Stomach (tissue), 4 donors: ENCODE measurements around the gene ARMC3.

ENCODE experiments used
- EP300 ChIP-seq: sonication (generic); formaldehyde crosslinking; IDR thresholded peaks from one replicate; pipeline ENCODE4 v1.6.1; 2017; ENCODE audit warnings: antibody characterized with exemption
- POLR2A ChIP-seq, 4 donors: fragments of 450-650 bp; IDR thresholded peaks; one replicate each; pipeline ENCODE4 v1.6.1; 2016; ENCODE audit warnings: antibody characterized with exemption in 4 of 4, control low read depth in 2 of 4, mild to moderate bottlenecking in 1 of 4, moderate library complexity in 1 of 4
- POLR2AphosphoS5 ChIP-seq, 3 donors: sonication (generic); formaldehyde crosslinking; IDR thresholded peaks; one replicate each; pipeline ENCODE4 v1.6.1; 2016; ENCODE audit warnings: antibody characterized with exemption in 3 of 3
- TF ChIP-seq, protein P1 (sequence below), 7 experiments: fragments of 450-650 bp in 4 of 7; fragments of 200-600 bp in 3 of 7; sonication (generic) in 3 of 7; IDR thresholded peaks; one replicate each; pipeline ENCODE4 v1.5.1; 2016 to 2019; ENCODE audit warnings: antibody characterized with exemption in 7 of 7, control low read depth in 2 of 7, mild to moderate bottlenecking in 1 of 7

DNA sequence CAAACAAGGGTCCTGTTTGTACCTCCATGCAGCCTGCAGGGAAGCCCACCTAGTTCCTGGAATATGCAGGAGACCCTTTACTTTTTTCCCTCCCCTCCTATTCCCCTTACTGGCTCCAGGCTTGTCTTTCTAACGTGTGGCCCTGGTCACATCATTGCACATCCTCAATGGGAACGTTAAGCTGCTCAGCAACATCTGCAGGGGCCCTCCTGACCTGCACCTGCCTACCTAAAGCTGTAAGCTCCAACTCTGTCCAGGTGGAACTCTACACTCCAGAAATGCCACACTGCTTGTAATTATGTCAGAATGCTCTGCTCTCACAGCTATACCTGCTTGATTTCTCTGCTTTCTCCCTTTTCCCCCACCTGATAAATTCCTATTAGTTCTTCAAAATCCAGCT lies 72.1 kb downstream of the ARMC3 start:
- TF ChIP-seq, protein P1, sequence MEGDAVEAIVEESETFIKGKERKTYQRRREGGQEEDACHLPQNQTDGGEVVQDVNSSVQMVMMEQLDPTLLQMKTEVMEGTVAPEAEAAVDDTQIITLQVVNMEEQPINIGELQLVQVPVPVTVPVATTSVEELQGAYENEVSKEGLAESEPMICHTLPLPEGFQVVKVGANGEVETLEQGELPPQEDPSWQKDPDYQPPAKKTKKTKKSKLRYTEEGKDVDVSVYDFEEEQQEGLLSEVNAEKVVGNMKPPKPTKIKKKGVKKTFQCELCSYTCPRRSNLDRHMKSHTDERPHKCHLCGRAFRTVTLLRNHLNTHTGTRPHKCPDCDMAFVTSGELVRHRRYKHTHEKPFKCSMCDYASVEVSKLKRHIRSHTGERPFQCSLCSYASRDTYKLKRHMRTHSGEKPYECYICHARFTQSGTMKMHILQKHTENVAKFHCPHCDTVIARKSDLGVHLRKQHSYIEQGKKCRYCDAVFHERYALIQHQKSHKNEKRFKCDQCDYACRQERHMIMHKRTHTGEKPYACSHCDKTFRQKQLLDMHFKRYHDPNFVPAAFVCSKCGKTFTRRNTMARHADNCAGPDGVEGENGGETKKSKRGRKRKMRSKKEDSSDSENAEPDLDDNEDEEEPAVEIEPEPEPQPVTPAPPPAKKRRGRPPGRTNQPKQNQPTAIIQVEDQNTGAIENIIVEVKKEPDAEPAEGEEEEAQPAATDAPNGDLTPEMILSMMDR (IDR thresholded peaks at IDR 0.05), result no peak
- TF ChIP-seq EP300 (no peak), POLR2A (IDR thresholded peaks at IDR 0.05) (no peak), POLR2AphosphoS5 (IDR thresholded peaks at IDR 0.05) (no peak)
